Bronchial smooth muscle cell (primary cell): ENCODE measurements around the gene GCSAML. TPM values are rescaled to one million over a fixed set of nuclear protein-coding genes. Genes with fewer than 3 reads are reported as not detected.

Source experiments
- total RNA-seq: library from RNA; depleted of rRNA; stranded (reverse); fragments of >200 nt; gene quantifications from 2 replicates; pipeline ENCODE4 v1.2.1, GENCODE V29; 2014

The GCSAML gene
- not detected in 2 replicates for total RNA-seq

GRCh38 chr1:247548769-247549182 is at the start of gene GCSAML:
Gene GCSAML, plus strand, starts transcription at chr1:247549134. Its CDS starts 58 bp downstream, at chr1:247549192.

GRCh38 chr1:247536340-247536739 is 12.6 kb upstream of the GCSAML start, which contains the start of gene OR2C3:
Gene OR2C3, minus strand, starts transcription at chr1:247536440. Its CDS starts 3,929 bp downstream, at chr1:247532511.

DNA sequence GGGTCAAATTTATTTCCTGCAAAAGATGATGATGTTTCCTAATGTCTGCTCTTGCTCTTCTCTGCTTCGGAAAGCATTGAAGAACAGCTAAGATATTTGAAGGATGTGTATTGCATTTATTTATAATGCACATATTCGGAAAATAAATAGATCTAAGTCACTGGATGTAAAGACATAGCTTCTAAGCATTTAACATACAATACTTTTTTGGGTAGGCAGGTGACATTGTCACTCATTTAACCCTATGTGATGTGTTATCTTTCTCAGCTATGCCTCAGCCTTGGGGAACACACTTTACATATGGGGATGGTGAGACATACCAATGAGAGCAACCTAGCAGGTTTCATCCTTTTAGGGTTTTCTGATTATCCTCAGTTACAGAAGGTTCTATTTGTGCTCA is 39.1 kb downstream of the GCSAML start, which contains the start of gene OR2G2:
OR2G2 (plus strand) TSS at position 301 of the 400 bp plus-strand sequence; CDS start at position 301, 0 bp downstream.

GRCh38 chr1:247605286-247605685 is 56.4 kb downstream of the GCSAML start, which contains the start of gene OR2G3:
Gene OR2G3, plus strand, starts transcription at chr1:247605586. Its CDS starts 0 bp downstream, at chr1:247605586.

Other genes with a start within 250 kb of the GCSAML start
- gene ZNF496, start 217.3 kb upstream of the GCSAML start, total RNA-seq: 9.1 and 12.0 TPM in 2 replicates
- gene NLRP3, start 133.0 kb upstream of the GCSAML start, total RNA-seq: not detected in 2 replicates
- gene OR2B11, start 91.0 kb upstream of the GCSAML start, total RNA-seq: not detected in 2 replicates
- not detected in 2 replicates for gene OR2C3, start 12.7 kb upstream of the GCSAML start, total RNA-seq
- gene OR2G2, start 39.2 kb downstream of the GCSAML start, total RNA-seq: not detected in 2 replicates
- not detected in 2 replicates for gene OR2G3, start 56.5 kb downstream of the GCSAML start, total RNA-seq
- not detected in 2 replicates for gene OR13G1, start 130.6 kb downstream of the GCSAML start, total RNA-seq
- gene OR6F1, start 167.5 kb downstream of the GCSAML start, total RNA-seq: not detected in 2 replicates
- not detected in 2 replicates for gene OR14K1, start 189.5 kb downstream of the GCSAML start, total RNA-seq
- not detected in 2 replicates for gene OR14A2, start 199.0 kb downstream of the GCSAML start, total RNA-seq
- not detected in 2 replicates for gene OR1C1, start 211.4 kb downstream of the GCSAML start, total RNA-seq